ENCODE data around the gene LCK.

The LCK gene

GRCh38 chr1:32250893-32251716 lies at the start of gene LCK:
Gene LCK (plus strand): TSS chr1:32251265. CDS start chr1:32274330, 23,065 bp downstream.
- Mint-ChIP-seq H3K27me3 (no peaks in the 10 kb centered on the region), H3K4me3 (peak within 1 kb of the TSS; percentile 100), H3K9me3 (ENCODE audit: low read depth) (no peaks in the 10 kb centered on the region), H3K27ac (peak within 1 kb of the TSS; percentile 99), H3K36me3 (peaks cover 2% of the 10 kb centered on the region), H3K4me1 (ENCODE audit: low read depth) (peaks cover 72% of the 10 kb centered on the region)

- no peaks in the 10 kb centered on the region for H3K27me3 Mint-ChIP-seq
- no peaks in the 10 kb centered on the region for H3K9me3 Mint-ChIP-seq (ENCODE audit: low read depth)
- peak overlapping the region; percentile 89 for H3K4me3 Mint-ChIP-seq
- peaks cover 36% of the 10 kb centered on the region for H3K4me1 Mint-ChIP-seq (ENCODE audit: low read depth)
- no peak overlapping the region for H3K27ac Mint-ChIP-seq
- no peaks in the 10 kb centered on the region for H3K36me3 Mint-ChIP-seq
Observed at GRCh38 chr1:32204943-32205361, 46.1 kb upstream of the LCK start.

- Mint-ChIP-seq H3K9me3 (ENCODE audit: low read depth) (no peaks in the 10 kb centered on the region), H3K4me3 (peak within 1 kb of the TSS; percentile 89), H3K36me3 (no peaks in the 10 kb centered on the region), H3K4me1 (ENCODE audit: low read depth) (peaks cover 30% of the 10 kb centered on the region), H3K27ac (peak within 1 kb of the TSS; percentile 70), H3K27me3 (no peaks in the 10 kb centered on the region)
Observed at GRCh38 chr1:32205401-32206370, 45.4 kb upstream of the LCK start, which contains the start of gene IQCC. Gene IQCC (plus strand): TSS chr1:32205671. CDS start chr1:32205682, 11 bp downstream.

GRCh38 chr1:32208469-32208868 lies 42.6 kb upstream of the LCK start:
- no peaks in the 10 kb centered on the region for H3K9me3 Mint-ChIP-seq (ENCODE audit: low read depth)
- no peak overlapping the region for H3K4me3 Mint-ChIP-seq
- H3K4me1 Mint-ChIP-seq (ENCODE audit: low read depth), result peaks cover 12% of the 10 kb centered on the region
- no peak overlapping the region for H3K27ac Mint-ChIP-seq
- H3K27me3 Mint-ChIP-seq, result no peaks in the 10 kb centered on the region
- H3K36me3 Mint-ChIP-seq, result no peaks in the 10 kb centered on the region

- no peak within 1 kb of the TSS for H3K27ac Mint-ChIP-seq
Observed at GRCh38 chr1:32208891-32209328, 42.2 kb upstream of the LCK start, which contains the start of gene DCDC2B. Gene DCDC2B (plus strand): TSS chr1:32209089. CDS start chr1:32209094, 5 bp downstream.

GRCh38 chr1:32215629-32216480 lies 35.2 kb upstream of the LCK start:
- Mint-ChIP-seq H3K27ac (no peak overlapping the region), H3K4me1 (ENCODE audit: low read depth) (peaks cover 10% of the 10 kb centered on the region), H3K36me3 (no peaks in the 10 kb centered on the region), H3K27me3 (no peaks in the 10 kb centered on the region), H3K4me3 (no peak overlapping the region), H3K9me3 (ENCODE audit: low read depth) (no peaks in the 10 kb centered on the region)

More at GRCh38 chr1:32208891-32209328, 42.2 kb upstream of the LCK start, which contains the start of gene DCDC2B:
- no peak within 1 kb of the TSS for H3K4me3 Mint-ChIP-seq
- peaks cover 9% of the 10 kb centered on the region for H3K4me1 Mint-ChIP-seq (ENCODE audit: low read depth)
- no peaks in the 10 kb centered on the region for H3K9me3 Mint-ChIP-seq (ENCODE audit: low read depth)
- no peaks in the 10 kb centered on the region for H3K27me3 Mint-ChIP-seq
- no peaks in the 10 kb centered on the region for H3K36me3 Mint-ChIP-seq

- Mint-ChIP-seq H3K4me3 (no peak overlapping the region), H3K27me3 (no peaks in the 10 kb centered on the region), H3K4me1 (ENCODE audit: low read depth) (peaks cover 16% of the 10 kb centered on the region), H3K9me3 (ENCODE audit: low read depth) (no peaks in the 10 kb centered on the region), H3K27ac (no peak overlapping the region), H3K36me3 (no peaks in the 10 kb centered on the region)
Observed at GRCh38 chr1:32216566-32216965, 34.5 kb upstream of the LCK start.

GRCh38 chr1:32219022-32219421 lies 32.0 kb upstream of the LCK start:
- H3K27ac Mint-ChIP-seq, result no peak overlapping the region
- H3K4me3 Mint-ChIP-seq, result no peak overlapping the region
- no peaks in the 10 kb centered on the region for H3K27me3 Mint-ChIP-seq
- no peaks in the 10 kb centered on the region for H3K9me3 Mint-ChIP-seq (ENCODE audit: low read depth)
- H3K4me1 Mint-ChIP-seq (ENCODE audit: low read depth), result peaks cover 26% of the 10 kb centered on the region
- H3K36me3 Mint-ChIP-seq, result peaks cover 2% of the 10 kb centered on the region

- no peaks in the 10 kb centered on the region for H3K9me3 Mint-ChIP-seq (ENCODE audit: low read depth)
- peak overlapping the region; percentile 97 for H3K4me3 Mint-ChIP-seq
- peak overlapping the region; percentile 70 for H3K27ac Mint-ChIP-seq
- H3K4me1 Mint-ChIP-seq (ENCODE audit: low read depth), result peaks cover 32% of the 10 kb centered on the region
- H3K36me3 Mint-ChIP-seq, result peaks cover 2% of the 10 kb centered on the region
- no peaks in the 10 kb centered on the region for H3K27me3 Mint-ChIP-seq
Observed at GRCh38 chr1:32220746-32221580, 30.1 kb upstream of the LCK start.

- Mint-ChIP-seq H3K27ac (peak overlapping the region; percentile 70), H3K27me3 (no peaks in the 10 kb centered on the region), H3K36me3 (peaks cover 2% of the 10 kb centered on the region), H3K4me3 (peak overlapping the region; percentile 97), H3K9me3 (ENCODE audit: low read depth) (no peaks in the 10 kb centered on the region), H3K4me1 (ENCODE audit: low read depth) (peaks cover 32% of the 10 kb centered on the region)
Observed at GRCh38 chr1:32221581-32221979, 29.5 kb upstream of the LCK start.

- Mint-ChIP-seq H3K4me1 (ENCODE audit: low read depth) (peaks cover 32% of the 10 kb centered on the region), H3K9me3 (ENCODE audit: low read depth) (no peaks in the 10 kb centered on the region), H3K27ac (peak within 1 kb of the TSS; percentile 98), H3K27me3 (no peaks in the 10 kb centered on the region), H3K36me3 (peaks cover 2% of the 10 kb centered on the region), H3K4me3 (peak within 1 kb of the TSS; percentile 97)
Observed at GRCh38 chr1:32221980-32222755, 28.9 kb upstream of the LCK start, which contains the start of the genes EIF3I and TMEM234. Gene EIF3I (plus strand): TSS chr1:32222407. CDS start chr1:32222442, 35 bp downstream. Gene TMEM234 (minus strand): TSS chr1:32222353. CDS start chr1:32222322, 31 bp downstream.

GRCh38 chr1:32223683-32224082 lies 27.4 kb upstream of the LCK start:
- H3K27me3 Mint-ChIP-seq, result no peaks in the 10 kb centered on the region
- H3K36me3 Mint-ChIP-seq, result peaks cover 4% of the 10 kb centered on the region
- H3K9me3 Mint-ChIP-seq (ENCODE audit: low read depth), result no peaks in the 10 kb centered on the region
- peak overlapping the region; percentile 98 for H3K27ac Mint-ChIP-seq
- peaks cover 32% of the 10 kb centered on the region for H3K4me1 Mint-ChIP-seq (ENCODE audit: low read depth)
- H3K4me3 Mint-ChIP-seq, result peak overlapping the region; percentile 97
